SJSA1 (cell line): ENCODE data around the gene PLEKHG2. TPM values are rescaled to one million over a fixed set of nuclear protein-coding genes. Genes with fewer than 3 reads are reported as not detected.
"Not testable (repeated sequence)": the region's sequence is repeated elsewhere in the genome, so short reads cannot be mapped to it uniquely, and the experiment has no call there.

Experiments used
- DNase-seq, 2 experiments: peaks; one replicate each; pipeline ENCODE4 v3.0.0-alpha.2; 2015 to 2020; ENCODE audit warnings: low spot score in 2 of 2, low read depth in 1 of 2
- H3K27ac ChIP-seq: fragments of 250-450 bp; sonication (Bioruptor Pico); 2 replicates; pipeline ENCODE4 v1.5.1; 2020; ENCODE audit warnings: mild to moderate bottlenecking, moderate library complexity
- H3K27me3 ChIP-seq: fragments of 250-450 bp; sonication (Bioruptor Pico); replicated peaks from 2 replicates; pipeline ENCODE4 v1.5.1; 2020; ENCODE audit warnings: mild to moderate bottlenecking, moderate library complexity
- H3K36me3 ChIP-seq: fragments of 250-450 bp; sonication (Bioruptor Pico); 2 replicates; pipeline ENCODE4 v1.5.1; 2020; ENCODE audit warnings: mild to moderate bottlenecking
- H3K4me1 ChIP-seq: fragments of 250-450 bp; sonication (Bioruptor Pico); replicated peaks from 2 replicates; pipeline ENCODE4 v1.6.1; 2021; ENCODE audit warnings: mild to moderate bottlenecking
- H3K4me3 ChIP-seq: fragments of 250-450 bp; sonication (Bioruptor Pico); 2 replicates; pipeline ENCODE4 v1.5.1; 2020; ENCODE audit warnings: mild to moderate bottlenecking
- H3K9me3 ChIP-seq: fragments of 250-450 bp; sonication (Bioruptor Pico); replicated peaks from 2 replicates; pipeline ENCODE4 v1.5.1; 2020; ENCODE audit warnings: mild to moderate bottlenecking
- total RNA-seq: library from RNA; depleted of rRNA; stranded (reverse); fragments of >200 nt; shearing (Covaris generic); gene quantifications from 2 replicates; pipeline ENCODE4 v1.2.3, GENCODE V29; 2014

PLEKHG2 gene
- total RNA-seq, 1 experiment from 2014 or later, result 17.9 TPM

DNA sequence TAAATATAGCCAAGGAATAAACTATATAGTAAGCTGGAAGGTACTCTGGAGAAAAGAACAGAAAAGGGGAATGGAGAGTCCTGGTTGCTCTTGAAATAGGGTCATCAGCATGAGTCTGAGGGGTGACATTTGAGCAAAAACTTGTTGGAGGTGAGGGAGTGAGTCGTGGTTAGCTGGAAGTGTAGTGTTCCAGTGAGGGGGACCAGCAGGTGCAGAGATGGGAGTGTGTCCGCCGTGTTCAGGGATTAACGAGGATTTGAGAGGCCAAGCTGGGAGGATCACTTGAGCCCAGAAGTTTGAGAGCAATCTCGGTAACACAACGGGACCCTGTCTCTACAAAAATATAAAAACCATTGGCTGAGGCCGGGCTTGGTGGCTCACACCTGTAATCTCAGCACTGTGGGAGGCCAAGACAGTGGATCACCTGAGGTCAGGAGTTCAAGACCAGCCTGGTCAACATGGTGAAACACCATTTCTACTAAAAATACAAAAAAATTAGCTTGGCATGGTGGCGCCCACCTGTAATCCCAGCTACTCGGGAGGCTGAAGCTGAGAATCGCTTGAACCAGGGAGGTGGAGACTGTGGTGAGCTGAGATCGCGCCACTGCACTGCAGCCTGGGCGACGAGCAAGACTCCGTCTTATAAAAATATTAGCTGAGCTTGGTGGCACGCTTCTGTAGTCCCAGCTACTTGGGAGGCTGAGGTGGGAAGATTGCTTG lies 34.1 kb downstream of the PLEKHG2 start:
- Histone ChIP-seq H3K4me1 (peaks cover 20% of the 10 kb centered on the region), H3K27ac (no peak overlapping the region), H3K36me3 (peaks cover 34% of the 10 kb centered on the region), H3K4me3 (peak overlapping the region; percentile 68), H3K9me3 (no peaks in the 10 kb centered on the region), H3K27me3 (no peaks in the 10 kb centered on the region)
- DNase-seq, result no peak

DNA sequence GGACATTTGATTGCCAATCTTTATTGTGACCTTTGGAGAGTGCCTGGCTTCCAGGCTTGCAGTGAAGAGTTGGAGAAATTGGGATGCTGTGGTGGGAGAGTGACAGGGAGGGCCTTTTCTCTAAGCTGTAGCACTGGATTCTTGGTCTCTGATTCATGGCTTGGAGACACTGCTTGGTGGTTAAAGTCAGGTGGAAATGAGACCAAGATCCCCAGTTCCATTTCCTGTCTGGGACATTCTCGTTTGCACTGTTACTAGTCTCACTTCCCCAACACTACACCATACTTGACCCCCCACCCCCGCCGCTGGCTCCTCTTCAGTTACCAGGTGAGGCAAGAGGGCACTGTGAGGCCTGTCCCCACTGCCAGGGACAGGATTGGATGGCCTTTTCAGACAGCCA lies 35.8 kb downstream of the PLEKHG2 start:
- H3K36me3 ChIP-seq, result peaks cover 51% of the 10 kb centered on the region
- no peak overlapping the region for H3K4me3 ChIP-seq

DNA sequence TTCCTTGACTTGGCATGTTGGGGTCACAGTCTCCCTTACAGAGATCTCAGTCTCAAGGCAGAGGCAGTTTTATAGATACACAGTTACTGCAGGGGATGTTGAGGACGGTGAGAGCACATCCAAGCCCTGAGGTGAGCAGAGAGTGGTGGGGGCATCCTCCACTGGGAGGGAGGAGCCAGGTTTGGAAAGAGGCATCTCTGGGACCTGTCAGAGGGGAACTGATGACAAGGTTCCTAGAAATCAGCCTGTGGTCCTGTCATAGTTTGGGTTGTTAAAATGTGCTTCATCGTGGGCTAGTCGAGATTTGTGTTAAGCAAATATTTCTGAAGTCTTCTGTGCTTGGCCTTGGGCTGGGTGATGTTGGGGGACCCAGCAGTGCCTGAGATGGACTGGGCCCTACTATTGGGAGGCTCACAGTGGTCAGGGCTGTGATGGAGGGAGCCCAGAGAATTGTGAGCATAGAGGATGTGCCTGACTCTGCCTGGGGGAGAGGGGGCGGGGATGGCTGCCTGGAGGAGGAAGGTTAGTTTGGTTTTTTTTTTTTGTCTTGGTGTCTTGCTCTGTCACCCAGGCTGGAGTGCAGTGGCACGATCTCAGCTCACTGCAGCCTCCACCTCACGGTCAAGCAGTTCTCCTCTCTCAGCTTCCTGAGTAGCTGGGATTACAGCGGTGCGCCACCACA lies 36.8 kb downstream of the PLEKHG2 start:
- H3K4me1 ChIP-seq, result peaks cover 20% of the 10 kb centered on the region
- no peak for DNase-seq
- no peaks in the 10 kb centered on the region for H3K9me3 ChIP-seq
- no peak overlapping the region for H3K4me3 ChIP-seq
- H3K36me3 ChIP-seq, result peaks cover 59% of the 10 kb centered on the region
- no peak overlapping the region for H3K27ac ChIP-seq
- no peaks in the 10 kb centered on the region for H3K27me3 ChIP-seq

More for the DNA sequence above, 35.8 kb downstream of the PLEKHG2 start:
- Histone ChIP-seq H3K4me1 (peaks cover 20% of the 10 kb centered on the region), H3K27ac (no peak overlapping the region), H3K27me3 (no peaks in the 10 kb centered on the region), H3K9me3 (no peaks in the 10 kb centered on the region)
- DNase-seq, result no peak

DNA sequence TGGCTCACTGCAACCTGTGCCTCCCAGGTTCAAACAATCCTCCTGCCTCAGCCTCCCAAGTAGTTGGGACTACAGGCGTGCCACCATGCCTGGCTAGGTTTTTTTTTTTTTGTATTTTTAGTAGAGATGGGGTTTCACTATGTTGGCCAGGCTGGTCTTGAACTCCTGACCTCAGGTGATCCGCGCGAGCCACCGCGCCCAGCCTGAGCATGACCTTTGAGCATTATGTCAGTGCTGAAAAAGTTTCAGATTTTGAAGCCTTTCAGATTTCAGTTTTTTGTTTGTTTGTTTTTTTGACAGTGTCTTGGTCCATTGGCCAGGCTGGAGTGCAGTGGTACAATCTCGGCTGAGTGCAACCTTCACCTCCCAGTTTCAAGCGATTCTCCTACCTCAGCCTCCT lies 38.8 kb downstream of the PLEKHG2 start:
- H3K4me3 ChIP-seq, DNase-seq, H3K9me3 ChIP-seq, H3K27ac ChIP-seq, H3K27me3 ChIP-seq: not testable (repeated sequence)
- H3K4me1 ChIP-seq, result peaks cover 19% of the 10 kb centered on the region
- H3K36me3 ChIP-seq, result peaks cover 65% of the 10 kb centered on the region

DNA sequence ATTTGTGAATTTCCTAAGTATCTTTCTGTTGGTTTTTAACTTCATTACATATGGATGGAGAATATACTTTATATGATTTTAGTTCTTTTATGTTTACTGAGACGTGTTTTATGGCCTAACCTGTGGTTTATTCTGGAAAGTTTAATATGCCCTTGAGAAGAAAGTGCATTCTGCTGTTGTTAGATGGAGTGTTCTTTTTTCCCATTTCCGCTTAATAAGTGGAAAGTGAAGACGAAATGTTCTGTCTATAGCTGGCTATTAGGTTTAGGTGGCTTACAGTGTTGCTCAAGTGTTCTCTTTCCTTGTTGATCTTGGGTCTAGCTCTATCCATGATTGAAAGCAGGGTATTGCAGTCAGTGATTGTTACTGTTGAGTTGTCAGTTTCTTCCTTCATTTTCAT lies 50.9 kb downstream of the PLEKHG2 start:
- H3K27me3 ChIP-seq, result no peaks in the 10 kb centered on the region
- DNase-seq, result no peak
- H3K27ac ChIP-seq, result no peak overlapping the region
- H3K4me1 ChIP-seq, result no peaks in the 10 kb centered on the region
- no peaks in the 10 kb centered on the region for H3K9me3 ChIP-seq
- no peak overlapping the region for H3K4me3 ChIP-seq
- peaks cover 75% of the 10 kb centered on the region for H3K36me3 ChIP-seq

DNA sequence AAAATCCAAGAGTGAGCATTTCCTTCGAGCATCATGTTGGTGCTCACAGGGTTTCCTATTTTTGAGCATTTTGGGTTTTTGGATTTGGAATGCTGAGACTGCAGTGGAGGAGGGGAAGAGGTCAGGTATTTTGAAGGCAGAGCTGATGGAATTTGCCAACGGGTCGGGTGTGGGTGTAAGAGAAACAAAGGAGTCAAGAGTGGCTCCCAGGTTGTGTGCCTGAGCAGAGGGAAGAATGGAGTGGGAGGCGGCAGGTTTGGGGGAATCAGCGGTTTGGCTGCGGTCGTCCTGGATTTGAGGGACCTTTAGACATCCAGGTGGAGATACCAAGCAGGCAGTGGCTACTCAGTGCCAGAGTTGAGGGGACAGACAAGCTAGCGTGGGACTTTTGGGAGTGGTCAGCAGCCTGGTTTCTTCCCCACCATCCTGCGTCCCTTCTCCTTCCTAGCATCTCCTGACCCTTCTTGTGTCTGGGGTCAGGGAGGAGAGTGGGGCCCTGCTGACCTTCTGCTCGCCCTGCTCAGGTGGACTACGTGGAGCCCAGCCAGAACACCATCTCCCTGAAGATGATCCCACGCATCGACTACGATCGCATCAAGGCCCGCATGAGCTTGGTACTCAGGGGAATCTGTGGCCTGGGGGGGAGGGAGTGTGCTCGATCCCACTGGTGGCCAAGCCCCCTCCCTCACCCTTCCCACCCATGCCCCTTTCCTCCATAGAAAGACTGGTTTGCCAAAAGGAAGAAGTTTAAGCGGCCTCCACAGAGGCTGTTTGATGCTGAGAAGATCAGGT lies 53.7 kb downstream of the PLEKHG2 start:
- DNase-seq, result no peak
- Histone ChIP-seq H3K36me3 (peaks cover 76% of the 10 kb centered on the region), H3K27ac (no peak overlapping the region), H3K4me3 (no peak overlapping the region), H3K27me3 (no peaks in the 10 kb centered on the region), H3K9me3 (no peaks in the 10 kb centered on the region), H3K4me1 (no peaks in the 10 kb centered on the region)

DNA sequence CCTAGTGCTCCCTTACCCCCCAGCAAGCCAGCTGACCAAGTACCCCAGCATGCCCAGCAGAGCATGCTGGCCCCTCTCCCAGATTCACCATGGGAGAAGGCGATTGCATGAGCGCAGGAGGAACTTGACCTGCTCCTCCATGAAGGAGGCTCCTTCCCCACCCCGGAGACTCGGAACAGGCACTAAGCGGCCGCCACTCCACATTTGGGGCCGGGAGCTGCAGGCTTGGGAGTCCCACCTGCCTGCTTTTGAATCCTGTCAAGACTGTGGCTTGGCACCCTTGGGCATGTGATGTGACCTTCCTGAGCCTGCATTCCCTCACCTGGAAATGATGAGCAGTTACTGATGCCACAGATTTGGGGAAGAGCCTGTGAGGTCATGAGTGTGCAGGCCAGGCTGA lies 55.5 kb downstream of the PLEKHG2 start:
- Histone ChIP-seq H3K4me3 (no peak overlapping the region), H3K27ac (no peak overlapping the region), H3K36me3 (peaks cover 85% of the 10 kb centered on the region), H3K4me1 (no peaks in the 10 kb centered on the region), H3K9me3 (no peaks in the 10 kb centered on the region), H3K27me3 (no peaks in the 10 kb centered on the region)
- DNase-seq, result no peak

DNA sequence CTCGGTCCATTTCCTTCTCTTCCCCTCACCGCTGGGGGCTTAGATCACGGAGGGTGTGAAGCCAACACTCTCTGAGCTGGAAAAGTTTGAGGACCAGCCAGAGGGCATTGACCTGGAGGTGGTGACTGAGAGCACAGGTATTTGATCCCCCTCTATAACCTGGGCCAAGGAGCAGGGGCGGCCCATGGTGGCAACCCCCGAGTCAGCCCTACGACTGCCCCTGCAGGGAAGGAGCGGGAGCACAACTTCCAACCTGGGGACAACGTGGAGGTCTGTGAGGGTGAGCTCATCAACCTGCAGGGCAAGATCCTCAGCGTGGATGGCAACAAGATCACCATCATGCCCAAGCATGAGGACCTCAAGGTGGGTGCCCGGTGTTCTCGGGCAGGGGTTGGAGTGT lies 56.6 kb downstream of the PLEKHG2 start:
- H3K27ac ChIP-seq, result no peak overlapping the region
- H3K36me3 ChIP-seq, result peaks cover 96% of the 10 kb centered on the region
- no peaks in the 10 kb centered on the region for H3K27me3 ChIP-seq
- H3K4me3 ChIP-seq, result no peak overlapping the region
- DNase-seq, result no peak
- H3K4me1 ChIP-seq, result no peaks in the 10 kb centered on the region
- H3K9me3 ChIP-seq, result no peaks in the 10 kb centered on the region

DNA sequence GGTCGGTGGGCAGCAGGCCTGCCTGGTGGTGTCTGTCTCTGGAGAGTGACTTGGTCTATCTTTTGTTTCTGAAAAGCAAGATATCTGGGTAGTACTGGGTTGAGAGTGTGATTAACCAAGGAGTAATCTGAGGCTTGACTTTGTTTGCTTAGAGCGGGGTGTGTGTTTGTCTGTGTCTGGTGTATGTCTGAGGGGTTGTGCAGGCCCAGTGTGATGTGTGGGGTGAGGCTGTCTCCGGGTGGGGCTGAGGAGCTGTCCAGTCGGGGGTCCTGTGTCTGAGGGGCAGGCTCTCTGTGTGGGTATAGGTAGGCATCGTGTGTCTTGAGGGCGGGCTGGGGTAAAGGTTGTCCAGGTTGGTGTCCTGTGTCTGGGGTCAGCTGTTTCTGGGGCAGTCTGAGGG lies 57.1 kb downstream of the PLEKHG2 start:
- H3K36me3 ChIP-seq, result peaks cover 97% of the 10 kb centered on the region
- no peak overlapping the region for H3K4me3 ChIP-seq
- H3K9me3 ChIP-seq, result no peaks in the 10 kb centered on the region
- H3K27ac ChIP-seq, result no peak overlapping the region
- DNase-seq, result no peak
- no peaks in the 10 kb centered on the region for H3K4me1 ChIP-seq
- no peaks in the 10 kb centered on the region for H3K27me3 ChIP-seq

DNA sequence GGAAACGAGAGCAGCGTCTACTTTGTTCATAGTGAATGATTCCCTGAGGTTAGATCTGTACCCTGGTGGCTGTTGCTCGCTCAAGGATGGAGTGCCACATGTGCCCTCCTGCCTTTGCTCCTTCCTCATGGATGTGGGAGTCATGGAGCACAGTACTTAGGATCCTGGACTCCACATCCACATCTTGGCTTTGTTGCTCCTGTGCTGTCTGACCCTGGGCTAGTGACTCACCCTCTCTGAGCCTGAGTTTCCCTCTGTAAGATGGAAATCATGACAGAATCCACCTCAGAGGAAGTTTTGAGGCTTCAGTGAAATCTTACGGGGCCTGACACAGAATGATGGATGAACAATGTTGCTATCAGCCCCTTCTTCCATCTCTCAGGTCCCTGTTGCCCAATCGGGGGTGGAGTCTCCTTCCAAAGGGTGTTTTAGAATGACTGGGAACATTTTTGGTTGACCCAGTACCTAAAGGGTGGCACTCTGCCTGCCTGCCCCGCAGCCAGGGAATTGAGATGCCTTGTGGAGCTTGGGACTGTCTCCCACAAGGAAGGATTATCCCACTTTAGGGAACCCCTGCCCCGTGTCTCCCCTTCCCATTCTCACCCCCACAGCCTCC lies 58.4 kb downstream of the PLEKHG2 start:
- no peaks in the 10 kb centered on the region for H3K9me3 ChIP-seq
- DNase-seq, result no peak
- no peaks in the 10 kb centered on the region for H3K4me1 ChIP-seq
- no peak overlapping the region for H3K27ac ChIP-seq
- H3K27me3 ChIP-seq, result no peaks in the 10 kb centered on the region
- H3K36me3 ChIP-seq, result peaks cover 97% of the 10 kb centered on the region
- no peak overlapping the region for H3K4me3 ChIP-seq

DNA sequence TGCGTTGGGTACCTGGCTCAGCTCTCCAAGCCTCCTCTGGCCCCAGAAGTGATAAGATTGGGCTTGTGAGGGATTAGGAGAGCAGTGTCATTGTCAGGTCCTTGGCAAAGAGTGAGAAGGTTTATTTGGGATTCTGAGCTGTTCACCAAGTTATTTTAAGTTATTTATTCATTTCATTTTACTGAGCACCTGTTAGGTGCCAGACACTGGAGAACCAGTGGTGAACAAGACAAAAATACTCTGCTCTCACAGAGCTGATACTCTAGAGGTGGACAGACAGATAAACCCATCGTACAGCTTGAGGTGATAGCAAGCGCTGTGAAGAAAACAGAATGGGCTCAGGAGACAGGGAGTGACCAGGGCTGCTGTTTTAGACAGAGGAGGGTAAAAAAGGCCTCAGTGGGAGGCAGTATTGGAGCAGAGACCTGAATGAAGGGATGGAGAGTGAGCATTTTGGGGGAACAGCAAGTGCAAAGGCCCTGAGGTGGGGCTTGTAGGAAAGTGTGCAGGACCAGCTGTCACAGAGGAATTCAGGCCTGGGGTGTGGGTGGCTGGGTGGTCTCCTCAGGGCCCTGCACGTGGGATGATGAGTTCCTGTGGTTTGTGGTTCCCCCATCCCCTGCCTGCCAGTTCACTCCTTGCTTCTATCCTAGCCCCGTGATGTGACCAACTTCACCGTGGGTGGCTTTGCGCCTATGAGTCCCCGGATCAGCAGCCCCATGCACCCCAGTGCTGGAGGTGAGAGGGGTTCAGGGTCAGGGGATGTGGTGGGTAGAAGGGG lies 59.5 kb downstream of the PLEKHG2 start:
- Histone ChIP-seq H3K9me3 (no peaks in the 10 kb centered on the region), H3K36me3 (peaks cover 100% of the 10 kb centered on the region), H3K4me1 (no peaks in the 10 kb centered on the region), H3K27ac (no peak overlapping the region), H3K4me3 (no peak overlapping the region), H3K27me3 (no peaks in the 10 kb centered on the region)
- DNase-seq, result no peak

DNA sequence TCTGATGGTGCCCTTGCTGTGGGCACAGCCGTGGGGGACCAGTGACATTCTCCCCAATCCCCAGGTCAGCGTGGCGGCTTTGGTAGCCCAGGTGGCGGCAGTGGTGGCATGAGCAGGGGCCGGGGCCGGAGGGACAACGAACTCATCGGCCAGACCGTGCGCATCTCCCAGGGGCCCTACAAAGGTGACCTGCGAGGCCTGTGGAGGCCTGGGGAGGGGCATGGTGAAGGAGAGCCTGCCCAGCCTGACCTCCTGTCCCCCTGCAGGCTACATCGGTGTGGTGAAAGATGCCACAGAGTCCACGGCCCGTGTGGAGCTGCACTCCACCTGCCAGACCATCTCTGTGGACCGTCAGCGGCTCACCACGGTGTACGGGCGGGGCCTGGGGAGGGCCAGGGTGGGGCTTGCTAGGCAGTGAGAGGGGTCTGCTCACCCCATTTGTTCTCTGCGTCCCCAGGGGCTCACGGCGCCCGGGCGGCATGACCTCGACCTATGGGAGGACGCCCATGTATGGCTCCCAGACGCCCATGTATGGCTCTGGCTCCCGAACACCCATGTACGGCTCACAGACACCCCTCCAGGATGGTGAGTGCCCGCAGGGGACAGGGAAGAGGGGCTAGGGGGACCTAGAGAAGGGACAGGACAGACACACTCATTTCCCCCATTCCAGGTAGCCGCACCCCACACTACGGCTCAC lies 60.4 kb downstream of the PLEKHG2 start:
- no peak overlapping the region for H3K27ac ChIP-seq

More for the DNA sequence above, 60.4 kb downstream of the PLEKHG2 start:
- no peaks in the 10 kb centered on the region for H3K4me1 ChIP-seq
- DNase-seq, result no peak
- H3K4me3 ChIP-seq, result no peak overlapping the region
- H3K9me3 ChIP-seq, result no peaks in the 10 kb centered on the region
- H3K27me3 ChIP-seq, result no peaks in the 10 kb centered on the region
- H3K36me3 ChIP-seq, result peaks cover 94% of the 10 kb centered on the region
